ENCODE results near the gene SCN2A.
"Not testable (repeated sequence)": the region's sequence is repeated elsewhere in the genome, so short reads cannot be mapped to it uniquely, and the experiment has no call there.

The SCN2A gene

DNA sequence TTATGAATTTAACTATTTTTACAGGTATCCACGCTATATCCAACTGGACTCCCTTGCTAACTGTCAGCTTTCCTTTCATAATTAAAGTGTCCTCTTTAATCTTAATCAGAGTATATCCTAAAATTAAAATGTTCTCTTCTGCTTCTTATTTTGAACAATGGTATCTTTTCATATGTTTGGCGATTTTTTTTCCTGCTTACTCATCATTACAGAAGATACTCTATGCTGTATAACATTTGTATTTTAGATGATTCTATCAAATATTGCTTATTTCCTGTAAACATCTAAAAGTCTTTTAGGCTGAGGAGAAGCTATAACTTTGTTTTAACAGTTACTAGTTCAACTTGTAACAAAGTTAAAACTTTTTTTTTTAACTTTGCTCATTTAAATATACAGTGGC lies 17.4 kb downstream of the SCN2A start:
- DNase-seq: no peak

DNA sequence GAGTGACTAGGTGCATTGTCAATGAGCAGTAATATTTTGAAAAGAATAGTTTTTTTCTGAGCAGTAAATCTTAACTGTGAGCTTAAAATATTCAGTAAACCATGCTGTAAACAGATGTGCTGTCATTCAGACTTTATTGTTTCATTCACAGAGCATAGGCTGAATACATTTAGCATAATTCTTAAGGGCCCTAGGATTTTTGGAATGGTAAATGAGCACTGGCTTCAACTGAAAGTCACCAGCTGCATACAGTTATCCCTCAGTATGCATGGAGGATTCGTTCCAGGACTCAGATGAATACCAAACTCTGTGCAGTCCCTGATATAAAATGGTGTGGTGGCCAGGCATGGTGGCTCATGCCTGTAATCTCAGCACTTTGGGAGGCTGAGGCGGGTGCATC lies 21.1 kb downstream of the SCN2A start:
- DNase-seq: not testable (repeated sequence)

DNA sequence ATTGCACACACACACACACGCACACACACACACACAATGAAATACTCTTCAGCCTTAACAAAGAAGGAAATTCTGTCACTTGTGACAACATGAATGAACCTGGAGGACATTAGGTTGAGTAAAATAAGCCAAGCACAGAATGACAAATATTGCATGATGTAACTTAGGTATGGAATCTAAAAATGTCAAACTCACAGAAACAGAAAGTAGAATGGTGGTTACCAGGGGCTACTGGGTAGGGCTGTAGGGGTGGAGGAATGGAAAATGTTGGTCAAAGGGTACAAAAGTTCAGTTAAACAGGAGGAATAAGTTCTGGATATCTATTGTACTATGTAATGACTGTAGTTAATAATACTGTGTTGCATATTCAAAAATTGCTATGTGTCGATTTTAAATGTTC lies 29.5 kb downstream of the SCN2A start:
- DNase-seq: no peak

DNA sequence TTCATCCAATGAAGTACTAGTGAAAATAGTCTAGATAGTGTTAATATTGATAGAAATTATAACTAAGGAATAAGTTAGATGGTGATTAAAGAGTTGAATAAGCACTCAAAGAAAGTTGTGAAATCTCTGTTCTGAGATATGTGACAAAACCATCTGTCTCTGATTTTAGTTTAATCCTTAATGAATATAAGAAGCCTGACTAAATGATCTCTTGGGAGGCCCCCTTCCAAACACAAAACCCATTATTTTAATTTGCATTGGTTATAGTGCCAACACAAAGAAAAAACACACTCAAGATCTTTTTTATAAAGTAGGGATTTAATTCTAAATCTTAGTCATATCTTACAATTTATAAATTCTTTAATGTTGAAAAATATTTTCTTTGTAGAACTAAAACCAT lies 34.0 kb downstream of the SCN2A start:
- DNase-seq: no peak

DNA sequence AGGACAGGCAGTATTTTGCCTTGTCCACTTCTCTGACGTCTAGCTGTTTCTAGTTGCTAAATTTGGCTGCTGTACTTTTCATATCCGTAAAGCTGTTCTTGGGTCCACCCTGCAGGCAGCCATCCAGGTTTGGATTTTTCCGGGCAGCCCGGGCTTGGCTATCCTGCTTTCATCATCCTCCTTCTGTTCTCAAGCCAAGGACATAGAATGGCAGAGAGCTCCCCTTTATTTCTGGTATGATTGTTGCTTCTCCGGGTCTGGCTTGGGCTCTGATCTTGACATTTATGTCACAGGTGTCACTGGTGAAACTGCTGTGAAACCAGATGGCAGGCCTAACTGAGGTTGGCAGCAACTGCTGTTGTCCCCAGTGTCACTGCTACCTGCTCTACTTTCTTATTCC lies 35.5 kb downstream of the SCN2A start:
- no peak for DNase-seq

DNA sequence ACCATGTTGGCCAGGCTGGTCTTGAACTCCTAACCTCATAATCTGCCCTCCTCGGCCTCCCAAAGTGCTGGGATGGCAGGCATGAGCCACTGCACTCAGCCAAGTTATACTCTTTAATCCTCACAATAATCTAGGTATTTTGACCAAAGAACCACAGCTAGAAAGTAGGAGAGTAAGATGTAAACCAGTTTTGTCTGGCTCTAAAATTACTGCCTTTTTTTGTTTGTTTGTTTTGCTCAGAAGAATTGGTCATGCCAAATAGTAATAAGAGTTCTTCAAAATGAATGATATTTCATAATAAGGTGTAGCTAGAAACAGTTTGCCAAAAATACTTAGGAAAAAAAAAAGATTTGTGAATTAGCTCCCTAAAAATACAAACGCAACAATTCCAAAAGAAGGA lies 36.7 kb downstream of the SCN2A start:
- DNase-seq: no peak

DNA sequence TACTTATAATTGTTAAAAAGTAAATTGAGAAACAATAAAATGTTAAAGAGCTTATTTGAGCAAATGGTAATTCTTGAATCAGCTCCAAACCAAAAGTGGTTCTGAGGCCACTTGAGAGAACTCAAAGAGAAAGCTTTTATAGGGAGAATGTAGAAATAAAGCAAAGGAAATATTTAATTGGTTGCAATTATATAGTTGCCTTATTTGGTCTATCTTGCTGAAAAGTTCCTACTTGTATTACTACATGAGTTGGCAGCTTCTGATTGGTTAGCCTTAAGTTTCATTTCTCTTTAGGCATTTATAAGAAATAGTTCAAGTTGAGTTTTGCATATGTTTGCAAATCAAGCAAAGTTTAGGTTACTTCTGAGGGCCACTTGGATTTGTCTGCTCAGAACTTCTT lies 38.1 kb downstream of the SCN2A start:
- no peak for DNase-seq

DNA sequence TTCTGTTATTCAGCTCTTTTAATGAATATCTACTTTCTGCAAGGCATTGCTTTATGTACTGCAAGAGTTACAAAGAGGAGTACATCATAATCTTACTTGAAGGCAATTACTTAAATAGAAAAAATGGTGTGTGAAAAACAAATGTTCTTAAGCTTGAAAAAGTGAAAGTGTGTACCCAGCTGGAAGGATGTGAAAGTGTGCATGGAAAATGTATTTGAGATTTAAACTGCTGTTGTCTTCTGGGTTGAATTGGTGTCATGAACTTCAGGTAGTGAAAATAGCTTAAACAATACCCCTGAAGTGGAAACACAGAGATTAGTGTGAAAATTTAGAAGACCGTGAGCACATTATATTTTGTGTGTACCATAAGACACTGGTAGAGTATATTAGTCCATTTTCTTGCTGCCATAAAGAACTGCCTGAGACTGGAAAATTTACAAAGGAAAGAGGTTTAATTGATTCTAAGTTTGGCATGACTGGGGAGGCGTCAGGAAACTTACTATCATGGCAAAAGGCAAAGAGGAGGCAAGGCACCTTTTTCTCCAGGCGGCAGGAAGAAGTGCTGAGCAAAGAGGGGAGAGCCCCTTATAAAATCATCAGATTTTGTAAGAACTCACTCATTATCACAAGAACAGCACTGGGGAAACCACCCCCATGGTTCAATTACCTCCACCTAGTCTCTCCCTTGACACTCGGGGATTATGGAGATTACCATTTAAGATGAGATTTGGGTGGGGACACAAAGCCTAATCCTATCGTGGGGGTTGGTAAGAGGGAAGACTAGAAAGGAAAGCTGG lies 38.8 kb downstream of the SCN2A start:
- DNase-seq: no peak

DNA sequence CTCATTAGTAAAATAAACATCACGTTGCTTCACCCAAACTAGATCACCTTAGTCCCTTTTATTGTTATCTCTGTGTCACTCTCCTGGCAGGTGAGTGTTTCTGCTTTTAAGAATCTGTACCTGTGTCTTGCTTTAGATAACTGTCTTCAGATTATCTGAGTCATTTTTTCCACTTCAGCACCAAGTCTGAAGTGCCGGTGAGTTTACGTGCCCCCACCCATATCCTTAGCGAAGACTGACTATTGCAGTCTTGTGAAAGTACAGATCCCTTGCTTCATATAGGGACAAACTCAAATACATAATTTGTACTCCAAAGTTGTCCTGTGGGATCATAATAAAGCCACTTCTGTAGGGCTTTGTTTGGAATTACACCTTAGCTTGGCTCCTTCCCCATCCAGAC lies 41.1 kb downstream of the SCN2A start:
- DNase-seq: no peak

DNA sequence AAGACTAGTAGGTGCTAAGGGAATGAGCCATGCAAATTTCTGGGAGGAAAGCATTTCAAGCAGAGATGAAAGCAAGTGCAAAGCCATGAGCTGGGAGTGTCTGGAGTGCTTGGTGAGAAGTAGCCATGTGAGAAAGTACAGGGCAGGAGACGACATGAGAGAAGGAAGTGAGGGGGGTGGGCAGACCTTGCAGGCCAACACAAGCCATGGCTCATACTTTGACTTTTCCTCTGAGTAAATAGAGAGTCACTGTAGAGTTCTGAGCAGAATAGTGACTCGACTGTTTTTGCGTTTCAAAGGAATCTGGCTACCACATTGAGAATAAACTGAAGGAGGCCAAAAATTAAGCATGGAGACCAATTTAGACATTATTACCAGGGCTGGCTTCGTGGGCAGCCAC lies 42.2 kb downstream of the SCN2A start:
- no peak for DNase-seq

DNA sequence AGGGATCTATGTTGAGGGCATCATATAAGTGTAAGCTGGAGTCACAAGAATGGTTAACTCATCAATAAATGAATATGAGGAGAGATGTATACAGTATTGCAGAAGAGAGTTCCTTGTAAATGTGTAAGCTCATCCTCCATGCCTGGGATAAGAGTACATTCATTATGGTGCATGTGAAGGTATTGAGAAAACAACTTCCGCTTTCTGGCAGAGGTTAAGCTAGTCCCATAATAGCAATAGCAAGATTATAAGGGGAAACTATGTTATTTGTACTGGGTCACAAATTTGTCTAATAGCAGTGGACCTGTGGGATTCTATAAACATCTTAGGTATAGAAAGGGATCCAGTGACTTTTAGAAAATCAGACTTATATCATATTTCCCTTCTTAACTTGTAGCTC lies 44.1 kb downstream of the SCN2A start:
- DNase-seq: no peak

DNA sequence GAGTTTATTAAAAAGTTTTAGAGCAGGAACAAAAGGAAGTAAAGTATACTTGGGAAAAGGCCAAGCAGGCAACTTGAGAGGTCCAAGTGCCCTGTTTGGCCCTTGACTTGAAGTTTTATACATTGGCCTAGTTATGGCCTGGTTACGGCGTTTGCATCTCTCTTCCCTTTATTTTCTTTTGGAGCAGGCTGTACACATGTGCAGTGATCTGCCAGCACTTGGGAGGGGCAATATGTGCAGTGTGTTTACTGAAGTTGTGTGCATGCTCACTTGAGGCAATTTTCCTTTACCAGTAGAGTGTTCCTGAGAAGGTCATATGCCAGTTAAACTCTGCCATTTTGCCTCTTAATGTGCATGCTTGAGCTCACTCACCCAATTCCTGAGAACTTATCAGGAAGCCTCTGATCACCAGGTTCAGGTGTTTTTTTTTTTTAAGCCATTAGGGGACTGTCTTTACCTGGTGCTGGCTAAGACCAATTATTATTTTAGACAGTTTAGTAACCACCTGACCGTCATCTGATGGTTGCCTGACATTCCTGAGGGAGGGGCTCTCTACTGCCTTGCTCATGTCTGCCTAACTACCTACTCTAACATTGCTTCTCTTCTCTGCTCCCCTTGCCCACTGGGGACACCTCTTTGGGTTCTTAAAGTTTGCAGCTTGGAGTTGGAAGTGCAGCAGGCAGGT lies 48.0 kb downstream of the SCN2A start:
- DNase-seq: no peak

DNA sequence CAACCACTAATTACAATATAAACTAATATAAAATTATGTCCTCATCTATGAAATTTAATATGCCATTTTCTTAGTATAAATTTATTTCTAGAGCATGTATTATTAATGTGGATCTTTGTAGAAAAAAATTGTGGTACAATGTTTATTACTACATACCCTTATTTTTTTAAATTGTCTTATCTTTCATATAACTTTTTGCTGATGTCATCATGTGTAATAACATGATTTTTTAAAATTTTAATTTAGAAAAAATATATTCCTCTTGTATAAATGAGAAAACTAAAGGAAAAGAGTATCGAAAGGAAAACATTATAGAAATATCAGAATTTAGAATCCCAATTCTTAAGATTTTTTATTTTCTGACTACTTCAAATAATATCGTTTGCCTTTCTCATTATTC lies 49.9 kb downstream of the SCN2A start:
- DNase-seq: no peak

DNA sequence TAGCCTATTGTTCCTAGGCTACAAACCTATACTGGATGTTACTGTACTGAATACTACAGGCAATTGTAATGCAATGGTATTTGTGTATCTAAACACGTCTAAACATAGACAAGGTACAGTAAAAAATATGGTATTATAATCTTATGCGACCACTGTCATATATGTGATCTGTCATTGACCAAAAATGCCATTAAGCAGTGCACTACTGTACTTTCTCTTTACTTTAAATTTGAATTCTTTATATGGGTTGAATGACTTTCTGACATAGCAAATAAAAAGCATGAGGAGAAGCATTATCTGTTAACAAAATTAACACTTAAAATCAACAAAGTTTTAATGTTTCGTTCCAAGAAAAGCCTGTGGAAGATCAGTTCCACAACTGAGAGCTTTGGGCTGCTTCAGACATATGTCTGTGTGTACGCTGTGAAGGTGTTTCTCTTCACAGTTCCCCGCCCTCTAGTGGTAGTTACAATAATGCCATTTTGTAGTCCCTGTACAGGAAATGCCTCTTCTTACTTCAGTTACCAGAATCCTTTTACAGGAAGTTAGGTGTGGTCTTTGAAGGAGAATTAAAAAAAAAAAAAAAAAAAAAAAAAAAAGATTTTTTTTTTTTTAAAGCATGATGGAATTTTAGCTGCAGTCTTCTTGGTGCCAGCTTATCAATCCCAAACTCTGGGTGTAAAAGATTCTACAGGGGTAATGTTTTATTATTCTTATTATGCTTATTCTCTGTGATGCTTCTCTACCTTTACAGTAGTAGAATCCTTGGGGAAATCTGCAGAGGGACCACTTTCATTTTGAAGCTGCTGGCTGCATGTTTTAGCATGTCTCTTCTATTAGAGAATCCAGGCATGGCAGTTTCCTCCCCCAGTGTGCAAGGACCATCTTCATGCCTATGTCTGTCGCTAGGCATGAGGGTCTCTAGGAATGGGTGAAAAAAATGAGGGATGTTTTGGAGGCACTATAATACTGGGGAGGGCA lies 54.5 kb downstream of the SCN2A start:
- peak; percentile 70 for DNase-seq

DNA sequence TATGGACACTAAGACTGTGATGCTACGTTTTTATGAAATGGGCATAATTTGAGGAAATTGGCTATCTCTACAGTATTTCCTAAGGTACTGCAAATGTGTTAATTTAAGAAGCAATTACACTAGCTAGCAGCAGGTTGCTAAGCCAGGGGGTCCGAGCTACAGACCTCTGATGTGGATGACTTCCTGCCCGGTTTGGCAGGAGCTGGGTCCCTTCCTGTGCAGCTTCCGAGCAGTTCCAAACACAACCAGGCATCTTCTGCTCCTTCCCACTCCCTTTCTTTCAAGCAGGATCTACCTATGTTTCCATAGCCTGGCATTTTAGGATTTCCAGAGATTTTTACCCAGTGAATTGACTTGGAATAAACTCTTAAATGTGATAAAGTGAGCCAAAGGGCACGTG lies 55.7 kb downstream of the SCN2A start:
- no peak for DNase-seq

DNA sequence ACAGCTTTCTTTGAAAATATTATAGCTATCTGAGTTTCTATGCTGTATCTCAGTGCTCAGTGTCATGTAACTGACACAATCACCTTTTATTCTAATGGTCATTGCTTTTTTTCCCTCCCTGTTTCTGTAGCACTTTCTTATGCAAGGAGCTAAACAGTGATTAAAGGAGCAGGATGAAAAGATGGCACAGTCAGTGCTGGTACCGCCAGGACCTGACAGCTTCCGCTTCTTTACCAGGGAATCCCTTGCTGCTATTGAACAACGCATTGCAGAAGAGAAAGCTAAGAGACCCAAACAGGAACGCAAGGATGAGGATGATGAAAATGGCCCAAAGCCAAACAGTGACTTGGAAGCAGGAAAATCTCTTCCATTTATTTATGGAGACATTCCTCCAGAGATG lies 56.4 kb downstream of the SCN2A start:
- DNase-seq: no peak

DNA sequence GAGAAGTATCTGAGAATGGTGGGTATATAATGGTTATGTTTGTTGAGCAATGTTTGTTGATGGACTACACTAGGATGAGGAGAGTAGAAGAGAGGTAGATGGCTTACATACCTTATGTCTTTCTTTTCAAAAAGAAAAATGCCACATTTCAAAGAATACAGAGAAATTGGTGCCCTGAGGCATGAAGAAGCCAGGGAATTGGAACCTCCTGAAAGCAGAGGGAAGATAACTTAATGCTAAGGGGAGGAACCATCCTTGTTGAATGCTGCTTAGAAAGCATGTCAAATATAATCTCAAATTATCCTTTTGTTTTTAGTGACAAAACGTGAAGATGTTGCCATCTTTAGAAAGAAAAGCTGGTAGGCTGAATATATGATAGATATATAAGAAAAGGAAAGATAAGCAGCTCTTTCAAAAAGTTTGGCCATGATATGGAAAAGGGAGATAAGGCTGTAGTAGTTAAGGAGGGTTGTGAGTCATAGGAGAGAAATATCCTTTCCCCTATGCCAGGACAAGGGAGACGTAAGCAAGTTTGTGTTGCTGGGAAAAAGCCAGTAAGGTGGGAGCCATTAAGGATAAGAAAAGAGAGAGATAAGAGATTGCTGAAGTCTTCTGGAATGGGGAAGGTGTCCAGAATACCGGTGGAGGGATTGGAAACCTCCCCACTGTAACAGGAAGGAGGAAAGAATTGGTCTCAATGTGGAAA lies 66.3 kb downstream of the SCN2A start:
- DNase-seq: peak; percentile 99

DNA sequence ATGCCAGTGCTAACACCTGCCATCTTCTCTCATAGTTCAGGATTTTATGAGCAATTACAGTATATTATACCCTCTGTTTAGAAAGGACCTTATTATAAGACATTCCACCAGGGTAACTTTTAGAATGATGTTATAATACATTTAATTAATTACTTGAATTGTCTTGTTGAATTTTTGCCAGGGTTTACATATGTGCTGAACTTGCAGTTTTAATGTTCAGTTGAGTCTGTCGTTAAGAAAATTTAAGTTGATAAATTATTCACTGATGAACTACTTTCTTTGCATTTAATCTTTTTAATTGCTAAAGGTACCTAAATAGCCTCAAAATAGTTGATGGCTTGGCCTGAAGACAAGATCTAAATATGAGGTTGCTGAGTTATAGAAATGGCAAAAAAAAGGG lies 68.1 kb downstream of the SCN2A start:
- no peak for DNase-seq

DNA sequence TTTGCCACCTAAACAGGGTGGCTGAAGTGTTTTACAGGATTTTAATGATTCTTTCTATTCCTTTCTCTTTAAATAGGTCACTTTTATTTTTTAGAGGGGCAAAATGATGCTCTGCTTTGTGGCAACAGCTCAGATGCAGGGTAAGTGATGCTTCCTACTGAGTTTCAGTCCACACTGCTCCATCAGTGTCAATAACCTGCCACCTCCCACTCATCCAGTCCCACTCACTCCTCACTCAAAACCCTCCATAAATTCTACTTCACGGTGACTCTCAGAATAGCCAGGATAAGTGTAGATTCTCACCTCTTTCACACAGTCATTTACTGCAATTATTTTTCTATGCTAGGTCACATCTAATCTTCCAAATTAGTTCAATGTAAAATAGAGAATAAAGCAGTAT lies 72.7 kb downstream of the SCN2A start:
- DNase-seq: no peak

DNA sequence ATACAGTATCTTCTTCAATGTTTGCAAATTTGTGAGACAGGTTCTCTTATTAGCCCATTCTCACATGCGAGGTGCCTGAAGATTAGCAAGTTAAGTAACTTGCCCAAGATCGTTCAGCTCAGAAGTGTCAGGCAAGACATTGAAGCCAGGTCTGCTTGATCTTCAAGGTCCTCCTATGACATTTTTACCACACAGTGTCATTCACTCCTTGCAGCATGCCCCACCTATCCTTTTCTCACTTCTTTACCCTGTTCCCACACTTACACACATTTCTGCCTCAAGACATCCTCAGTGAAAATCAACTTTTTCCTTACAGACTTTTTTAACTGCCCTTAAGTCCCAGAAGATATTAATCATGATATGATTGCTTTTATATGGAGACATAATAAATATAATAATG lies 73.8 kb downstream of the SCN2A start:
- no peak for DNase-seq

DNA sequence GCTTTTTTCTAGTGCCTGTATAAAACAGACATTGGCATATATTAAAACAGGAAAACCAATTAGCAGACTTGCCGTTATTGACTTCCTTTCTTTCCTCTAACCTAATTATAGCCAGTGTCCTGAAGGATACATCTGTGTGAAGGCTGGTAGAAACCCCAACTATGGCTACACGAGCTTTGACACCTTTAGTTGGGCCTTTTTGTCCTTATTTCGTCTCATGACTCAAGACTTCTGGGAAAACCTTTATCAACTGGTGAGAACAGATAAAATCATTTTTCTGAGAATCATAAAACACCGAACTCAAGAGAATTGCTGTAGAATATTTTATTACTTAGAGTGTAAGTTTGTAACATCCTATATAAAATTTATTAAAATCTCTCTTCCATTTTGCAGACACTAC lies 74.3 kb downstream of the SCN2A start:
- no peak for DNase-seq

DNA sequence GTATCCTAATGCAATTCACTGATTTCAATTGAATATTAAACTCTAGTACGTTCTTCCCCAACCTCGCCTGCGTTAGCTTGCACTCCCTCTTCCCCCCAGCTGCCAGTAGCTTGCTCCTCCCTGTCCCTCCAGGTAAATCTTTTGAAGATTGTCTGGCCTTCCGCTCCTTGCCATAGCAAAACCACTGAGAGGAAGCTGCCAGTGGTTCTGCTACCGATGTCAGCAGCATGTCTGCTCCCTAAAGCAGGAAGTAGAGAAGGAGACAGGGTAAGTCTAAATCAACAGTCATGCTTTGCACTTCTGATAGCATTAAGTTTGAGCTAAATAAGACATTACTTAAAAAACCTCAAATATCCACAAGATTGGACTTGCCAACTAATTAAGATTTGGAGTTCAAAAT lies 89.1 kb downstream of the SCN2A start:
- DNase-seq: no peak

DNA sequence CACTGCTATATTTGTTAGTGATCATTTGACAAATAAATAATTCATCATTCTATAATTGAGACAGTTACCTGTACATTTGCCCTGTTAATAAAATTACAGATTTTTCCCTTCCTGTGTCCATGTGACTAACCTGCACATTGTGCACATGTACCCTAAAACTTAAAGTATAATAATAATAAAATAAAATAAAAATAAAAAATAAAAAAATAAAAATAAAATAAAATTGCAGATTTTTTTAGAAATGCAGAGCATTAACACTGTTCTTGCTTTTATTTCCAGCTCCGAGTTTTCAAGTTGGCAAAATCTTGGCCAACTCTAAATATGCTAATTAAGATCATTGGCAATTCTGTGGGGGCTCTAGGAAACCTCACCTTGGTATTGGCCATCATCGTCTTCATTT lies 105.1 kb downstream of the SCN2A start:
- not testable (repeated sequence) for DNase-seq
